Adipose tissue (tissue), 3 donors: Measurements from ENCODE around the gene CPEB2. TPM values are rescaled to one million over a fixed set of nuclear protein-coding genes. Genes with fewer than 3 reads are reported as not detected.

Experiments
- H3K27ac ChIP-seq: one replicate; pipeline ENCODE4 v1.5.1; 2013; ENCODE audit warnings: low read depth, low read length
- WGBS, 3 donors: extraction: QIAGEN DNeasy Blood & Tissue Kit; methylation state at CpG; one replicate each; pipeline ENCODE4 v1.1.7; 2013; 5-methylcytosine and 5-hydroxymethylcytosine counted together
- polyA plus RNA-seq, 3 donors: library from polyadenylated mRNA; stranded (reverse); fragments of 200-250 nt; gene quantifications; one replicate each; pipeline ENCODE4 v1.2.3, GENCODE V29; 2013
- donor health status: healthy with polysubstance abuse.
- donor health status: Bipolar disorder and iron deficiency.
- donor health status: healthy.

CPEB2 gene
- polyA plus RNA-seq, 3 donors: 2.4 to 8.1 (median 6.7) TPM

DNA sequence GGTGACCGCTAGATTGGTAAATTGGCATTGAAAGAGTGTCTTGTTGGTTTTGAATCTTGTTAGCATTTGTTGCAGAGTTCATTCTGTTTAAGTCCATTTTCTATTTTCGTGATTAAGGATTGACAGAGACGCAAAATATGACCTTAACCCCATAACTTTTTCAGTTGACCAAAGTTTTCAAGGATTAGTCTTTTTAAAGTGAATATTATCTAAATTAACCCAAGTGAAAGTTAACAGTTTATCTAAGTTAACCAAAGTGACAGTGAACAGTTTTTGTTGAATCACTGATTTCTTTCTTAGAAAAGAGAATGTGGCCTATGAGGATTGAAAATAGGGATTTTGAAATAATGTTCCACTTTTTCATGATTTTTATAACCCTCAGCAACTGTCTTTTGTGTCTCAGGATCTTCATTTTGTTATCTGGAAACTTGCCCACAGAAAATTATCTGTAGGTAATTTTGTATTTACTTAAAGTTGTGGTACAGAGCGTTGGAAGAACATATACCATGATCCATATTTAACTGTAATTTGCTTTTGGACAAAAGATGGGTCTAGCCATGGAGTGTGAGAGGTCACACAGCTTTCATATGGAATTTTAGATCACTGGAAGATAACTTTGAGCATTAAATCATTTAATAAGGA lies 3.3 kb downstream of the CPEB2 start:
- 19 to 49% (median 38%) methylated on average over 4 of the region's 4 CpGs for WGBS, 3 donors
- no peak overlapping the region for H3K27ac ChIP-seq

DNA sequence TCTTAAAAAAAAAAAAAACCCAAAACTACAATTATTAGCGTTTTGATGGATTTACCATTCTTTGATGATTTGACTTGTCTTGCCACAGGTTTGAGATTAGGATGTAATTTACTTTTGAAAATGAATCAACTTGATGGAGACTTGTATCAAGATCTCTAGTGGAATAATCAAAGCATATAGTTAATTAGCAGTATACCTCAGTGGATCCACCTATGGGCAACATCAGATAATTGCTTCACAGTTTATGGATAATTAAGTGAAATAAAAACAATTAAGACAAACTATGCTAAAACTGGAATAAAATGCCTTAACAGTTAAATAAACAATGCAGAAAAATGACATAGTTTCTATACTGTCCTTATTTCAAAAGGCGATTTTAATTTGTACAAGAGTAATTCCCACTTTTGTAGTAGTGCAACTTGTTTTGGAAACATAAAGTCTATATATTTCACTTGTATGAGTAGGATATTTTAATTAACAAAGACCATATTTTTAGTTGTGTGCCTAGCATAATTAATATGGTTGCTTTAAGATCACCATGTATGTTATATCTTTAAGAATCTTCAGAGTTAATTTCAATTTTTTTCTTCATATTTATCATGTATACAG lies 4.2 kb downstream of the CPEB2 start:
- no peak overlapping the region for H3K27ac ChIP-seq
- 45 to 54% (median 51%) methylated on average over 2 of the region's 2 CpGs for WGBS, 3 donors

GRCh38 chr4:15007201-15007600 lies 4.9 kb downstream of the CPEB2 start:
- no peak overlapping the region for H3K27ac ChIP-seq
- WGBS, 3 donors: 87% methylated on average over 6 of the region's 6 CpGs

DNA sequence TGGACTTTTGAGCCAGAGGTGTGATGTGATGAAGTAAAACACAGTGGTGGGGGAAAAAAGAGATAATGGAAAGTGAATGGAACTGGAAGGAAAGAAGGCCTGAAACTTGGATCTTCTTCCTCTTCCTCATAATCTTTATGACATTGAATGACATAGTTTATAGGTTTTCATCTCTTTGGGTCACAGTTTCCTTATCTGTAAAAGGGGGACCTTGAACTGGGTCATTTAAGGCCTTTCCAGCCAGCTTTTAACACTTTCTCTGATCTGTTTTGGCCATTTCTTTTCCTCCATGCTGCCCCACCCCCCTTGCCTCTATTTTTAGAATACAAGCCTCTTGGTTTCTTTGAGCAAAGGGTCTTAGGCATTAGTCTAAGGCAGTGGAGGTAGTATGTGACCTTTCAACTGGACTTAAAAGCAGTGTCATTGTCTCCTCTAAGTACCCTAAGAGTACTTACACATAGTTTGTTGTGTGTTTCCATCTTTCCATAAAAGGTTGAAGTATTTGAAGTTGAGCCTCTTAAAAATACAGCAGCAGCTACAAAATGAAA lies 7.8 kb downstream of the CPEB2 start:
- H3K27ac ChIP-seq: no peak overlapping the region

GRCh38 chr4:15011166-15011565 lies 8.9 kb downstream of the CPEB2 start:
- H3K27ac ChIP-seq: no peak overlapping the region
- 97 to 98% (median 97%) methylated on average over 9 of the region's 9 CpGs for WGBS, 3 donors

DNA sequence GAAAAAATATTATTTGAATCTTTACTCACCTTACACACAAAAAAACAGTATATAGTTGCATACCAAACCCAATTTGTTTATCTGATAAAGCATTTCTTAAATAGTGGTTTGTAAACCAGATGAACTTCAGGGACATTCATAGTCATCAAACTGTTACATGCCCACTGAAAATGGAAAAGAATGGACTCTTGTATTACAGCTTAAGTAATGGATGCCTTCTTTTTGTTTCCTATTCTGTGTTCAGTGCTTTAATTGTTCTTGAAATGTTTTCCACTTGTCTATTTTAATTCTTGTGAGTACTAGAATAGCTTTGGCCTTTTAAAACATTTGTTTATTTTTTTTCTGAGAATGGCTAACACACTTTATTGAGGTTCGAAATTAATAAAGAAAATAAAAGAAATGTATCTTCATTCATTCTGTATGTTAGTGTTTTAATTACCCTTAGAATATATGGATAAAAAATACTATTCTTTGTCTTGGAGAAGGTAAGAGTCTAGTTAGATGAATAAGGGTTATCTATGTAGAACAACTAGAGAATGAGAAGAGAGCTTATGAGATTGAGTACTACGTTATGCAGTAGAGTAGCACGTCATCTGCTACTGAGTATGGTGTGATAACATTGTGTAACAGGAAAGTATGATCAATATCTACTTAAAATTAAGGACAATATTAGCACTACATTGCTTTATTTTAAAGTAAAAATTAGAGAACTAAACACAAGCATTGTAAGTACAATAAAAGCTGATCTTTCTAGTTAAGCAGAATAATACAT lies 9.9 kb downstream of the CPEB2 start:
- WGBS, 3 donors: 63 to 92% (median 90%) methylated on average over 3 of the region's 3 CpGs
- H3K27ac ChIP-seq: no peak overlapping the region

- H3K27ac ChIP-seq: no peak overlapping the region
Measured at GRCh38 chr4:15013585-15013984, 11.3 kb downstream of the CPEB2 start.

- no peak overlapping the region for H3K27ac ChIP-seq
Measured at GRCh38 chr4:15015170-15015569, 12.9 kb downstream of the CPEB2 start.

DNA sequence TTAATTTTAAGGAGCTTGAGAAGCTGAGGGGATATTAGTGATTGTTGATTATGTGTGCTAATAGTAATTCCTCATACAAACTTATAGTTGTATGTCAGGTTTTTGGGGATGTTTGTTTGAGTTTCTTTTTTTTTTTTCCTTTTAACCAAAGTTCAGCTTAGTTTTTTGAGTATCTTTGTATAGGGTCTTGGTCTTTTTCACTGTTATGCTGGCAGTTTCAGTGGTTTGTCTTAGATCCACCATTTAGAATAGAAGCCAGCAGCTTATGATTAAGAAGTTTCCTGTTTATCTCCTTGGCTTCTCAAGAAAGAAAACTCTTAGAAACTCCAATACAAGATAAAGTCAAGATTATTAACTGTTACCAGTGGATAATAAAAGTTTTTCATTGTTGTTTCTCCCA lies 16.1 kb downstream of the CPEB2 start:
- H3K27ac ChIP-seq: no peak overlapping the region

More at GRCh38 chr4:15015170-15015569, 12.9 kb downstream of the CPEB2 start:
- 61 to 88% (median 83%) methylated on average over 1 of the region's 1 CpG for WGBS, 3 donors

DNA sequence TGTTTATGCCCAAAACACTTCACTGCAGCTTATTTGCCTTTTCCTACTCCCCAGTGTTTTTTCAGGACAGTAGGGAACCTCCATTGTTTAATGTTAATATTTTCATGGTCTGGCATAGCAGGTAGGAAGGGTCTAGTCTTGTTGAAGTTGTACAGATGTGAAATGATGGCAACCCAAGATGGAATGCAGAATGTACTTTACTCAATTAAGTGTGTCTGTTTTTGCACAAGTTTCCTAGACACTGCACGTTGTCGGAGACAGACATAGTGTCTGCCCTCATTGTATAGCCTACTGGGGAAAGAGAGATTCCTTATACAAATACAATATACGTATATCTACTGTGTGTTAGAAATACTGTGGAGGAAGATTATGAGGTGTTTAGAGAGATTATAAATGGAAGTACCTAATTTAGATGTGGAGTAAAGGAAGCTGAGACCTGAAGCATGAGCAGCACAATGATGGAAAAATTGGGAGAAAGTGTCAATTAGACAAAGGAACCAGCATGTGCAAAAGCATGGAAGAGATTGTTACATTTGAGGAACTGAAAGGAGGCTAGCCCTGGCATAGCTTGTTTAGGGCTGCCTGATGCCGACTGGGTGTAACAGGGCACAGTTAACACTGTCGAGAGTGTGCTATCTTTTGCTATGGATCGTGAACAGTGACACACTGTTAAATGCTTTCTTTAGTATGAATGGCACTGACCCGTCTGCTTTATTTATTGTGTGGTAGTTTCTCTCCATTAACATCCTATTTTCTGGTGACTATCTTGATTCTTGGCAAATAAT lies 18.4 kb downstream of the CPEB2 start:
- WGBS, 3 donors: 85 to 88% (median 86%) methylated on average over 7 of the region's 7 CpGs
- no peak overlapping the region for H3K27ac ChIP-seq

DNA sequence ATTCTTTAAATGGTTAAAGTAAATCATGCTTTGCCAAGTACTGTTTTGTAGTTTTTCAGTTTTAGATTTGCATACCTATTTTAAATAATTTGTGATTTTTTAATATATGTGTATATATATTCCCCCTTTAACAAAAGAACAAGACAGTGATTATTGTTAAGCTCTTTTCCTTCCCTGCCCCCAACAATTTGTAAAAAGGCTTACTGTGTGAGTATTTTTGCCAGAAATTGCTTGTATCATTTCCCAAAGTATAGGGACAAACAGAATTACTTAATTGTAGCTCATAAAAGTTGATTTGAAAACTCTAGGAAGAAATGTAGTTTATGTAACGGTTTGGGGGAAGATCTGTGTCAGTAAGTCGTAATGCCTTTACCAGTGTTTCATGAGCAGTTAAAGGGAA lies 19.0 kb downstream of the CPEB2 start:
- H3K27ac ChIP-seq: no peak overlapping the region
- WGBS, 3 donors: 28 to 39% (median 31%) methylated on average over 2 of the region's 2 CpGs

- 78 to 84% (median 81%) methylated on average over 2 of the region's 2 CpGs for WGBS, 3 donors
- no peak overlapping the region for H3K27ac ChIP-seq
Measured at GRCh38 chr4:15021946-15022345, 19.7 kb downstream of the CPEB2 start.

- 0% methylated on average over 1 of the region's 1 CpG for WGBS, 3 donors
- no peak overlapping the region for H3K27ac ChIP-seq
Measured at GRCh38 chr4:15024386-15024785, 22.1 kb downstream of the CPEB2 start.

DNA sequence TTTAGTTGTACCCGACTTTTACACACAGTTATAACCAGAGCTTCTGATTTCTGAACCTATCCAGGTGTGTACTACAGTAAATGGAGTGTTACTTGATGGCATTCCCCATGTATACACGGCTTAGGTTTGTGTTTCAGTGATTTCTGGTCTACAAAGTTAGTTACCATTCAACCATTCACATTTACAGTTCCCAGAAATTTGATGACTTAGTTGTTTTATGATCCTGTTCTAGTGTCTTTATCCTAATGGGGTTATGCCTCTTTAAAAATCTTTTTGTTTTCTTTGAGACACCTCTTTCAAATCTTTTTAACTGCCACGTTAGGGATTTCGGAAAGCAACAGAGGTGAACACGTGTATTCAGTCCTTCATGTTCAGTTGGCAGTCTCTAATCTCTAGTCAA lies 23.4 kb downstream of the CPEB2 start:
- 71 to 94% (median 85%) methylated on average over 5 of the region's 5 CpGs for WGBS, 3 donors
- no peak overlapping the region for H3K27ac ChIP-seq

DNA sequence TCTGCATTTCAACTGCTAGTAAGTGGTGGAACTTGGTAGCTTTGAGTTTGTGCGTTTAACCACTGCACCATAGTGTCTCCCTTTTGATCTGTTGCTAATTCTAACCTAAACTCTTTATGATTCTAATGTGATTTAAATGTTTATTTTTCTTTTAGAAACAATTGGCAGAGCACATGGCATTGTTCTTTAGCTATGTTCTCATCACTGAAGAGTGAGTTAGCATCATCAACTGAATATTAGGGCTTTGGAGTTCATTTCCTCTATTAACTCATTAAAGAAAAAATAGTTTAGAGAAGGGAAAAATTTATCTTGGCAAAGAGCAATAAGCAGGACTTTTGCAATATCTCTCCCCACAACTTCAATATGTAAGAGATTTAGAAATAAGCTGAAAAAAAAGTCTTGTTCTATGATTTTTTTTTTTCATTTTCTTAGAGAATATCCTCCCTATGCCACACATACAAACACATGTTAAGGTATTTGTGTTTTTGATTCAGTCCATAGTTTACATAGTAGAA lies 25.7 kb downstream of the CPEB2 start:
- WGBS, 3 donors: 86 to 94% (median 91%) methylated on average over 1 of the region's 1 CpG
- no peak overlapping the region for H3K27ac ChIP-seq

GRCh38 chr4:15031197-15031596 lies 28.9 kb downstream of the CPEB2 start:
- no peak overlapping the region for H3K27ac ChIP-seq
- WGBS, 3 donors: 63 to 73% (median 73%) methylated on average over 2 of the region's 2 CpGs

DNA sequence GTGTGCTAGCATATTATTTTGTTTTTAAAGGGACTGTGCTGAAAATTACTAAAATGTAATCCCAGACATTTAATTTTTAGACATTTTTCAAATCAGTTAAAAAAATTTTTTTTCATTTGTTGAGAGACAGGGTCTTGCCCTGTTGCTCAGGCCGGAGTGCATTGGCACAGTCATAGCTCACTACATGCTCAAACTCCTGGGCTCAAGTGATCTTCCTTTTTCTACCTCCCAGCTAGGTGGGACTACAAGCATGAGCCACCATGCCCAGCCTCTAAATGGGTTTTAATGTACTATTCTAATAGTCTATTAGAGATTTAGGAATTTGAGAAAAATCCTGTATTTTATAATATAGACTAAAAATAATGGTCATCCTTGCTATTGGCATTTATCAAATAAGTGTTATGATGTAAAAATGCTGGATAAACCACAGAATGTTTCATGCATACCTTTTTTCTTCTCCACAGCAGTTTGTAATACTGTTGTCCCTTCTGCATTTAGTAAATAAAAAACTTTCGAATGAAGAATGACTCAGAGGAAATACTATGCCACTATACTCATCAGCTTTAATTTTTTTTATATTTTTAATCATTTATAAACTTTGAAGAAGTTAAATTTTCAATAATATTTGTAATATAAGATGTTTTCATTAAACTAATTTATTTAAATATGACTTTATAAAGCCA lies 29.9 kb downstream of the CPEB2 start:
- 78 to 89% (median 79%) methylated on average over 2 of the region's 2 CpGs for WGBS, 3 donors
- no peak overlapping the region for H3K27ac ChIP-seq

DNA sequence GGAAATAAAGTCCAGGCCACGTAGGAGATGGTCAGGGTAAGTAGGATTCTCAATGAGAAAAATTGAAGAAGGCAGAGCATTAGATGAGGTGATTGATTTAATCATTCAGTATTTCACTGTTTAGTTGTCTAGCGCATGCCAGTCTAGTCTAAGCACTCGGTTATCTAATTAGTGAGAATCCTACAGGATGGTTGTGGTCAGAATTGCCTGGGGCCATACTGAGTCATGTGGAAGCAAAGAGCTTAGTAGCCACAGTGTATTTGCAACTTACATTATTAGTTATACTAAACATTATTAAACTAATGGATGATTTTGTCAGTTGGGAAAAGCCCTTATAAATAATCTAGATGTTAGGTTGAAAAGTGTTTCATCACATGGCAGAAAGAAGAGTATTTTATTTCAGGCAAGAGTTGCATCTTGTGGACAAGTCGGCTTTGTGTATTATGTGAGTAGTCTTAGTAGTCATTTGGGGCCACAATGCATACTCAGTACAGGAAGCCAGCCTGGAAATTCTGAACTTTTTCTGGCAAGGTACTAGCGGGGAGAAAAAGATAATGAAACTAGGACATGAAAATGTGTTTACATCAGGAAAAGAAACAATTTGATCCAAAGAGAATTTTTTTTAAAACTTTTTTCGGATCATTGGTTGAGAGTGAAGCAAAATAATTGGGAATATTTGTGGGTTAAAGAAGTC lies 31.9 kb downstream of the CPEB2 start:
- H3K27ac ChIP-seq: no peak overlapping the region
- WGBS, 3 donors: 75 to 86% (median 80%) methylated on average over 6 of the region's 6 CpGs
